DOHH2 (cell line): Measurements from ENCODE around the gene C2orf74.

Experiments used
- EZH2phosphoT487 ChIP-seq: fragments of 200-600 bp; sonication (generic); IDR thresholded peaks from 2 replicates; pipeline ENCODE4 v1.6.1; 2017; ENCODE audit warnings: borderline replicate concordance, mild to moderate bottlenecking, antibody characterized with exemption, low read length, moderate library complexity, mixed read lengths
- TF ChIP-seq, protein P1 (sequence below): fragments of 200-600 bp; sonication (generic); IDR thresholded peaks from one replicate; pipeline ENCODE4 v1.5.1; 2014; ENCODE audit warnings: antibody characterized with exemption, mild to moderate bottlenecking, low read depth, low read length; ENCODE audit not compliant: poor library complexity, severe bottlenecking

GRCh38 chr2:61161888-61162287 lies at the start of gene C2orf74:
- no peak for TF ChIP-seq EZH2phosphoT487
- TF ChIP-seq, protein P1, sequence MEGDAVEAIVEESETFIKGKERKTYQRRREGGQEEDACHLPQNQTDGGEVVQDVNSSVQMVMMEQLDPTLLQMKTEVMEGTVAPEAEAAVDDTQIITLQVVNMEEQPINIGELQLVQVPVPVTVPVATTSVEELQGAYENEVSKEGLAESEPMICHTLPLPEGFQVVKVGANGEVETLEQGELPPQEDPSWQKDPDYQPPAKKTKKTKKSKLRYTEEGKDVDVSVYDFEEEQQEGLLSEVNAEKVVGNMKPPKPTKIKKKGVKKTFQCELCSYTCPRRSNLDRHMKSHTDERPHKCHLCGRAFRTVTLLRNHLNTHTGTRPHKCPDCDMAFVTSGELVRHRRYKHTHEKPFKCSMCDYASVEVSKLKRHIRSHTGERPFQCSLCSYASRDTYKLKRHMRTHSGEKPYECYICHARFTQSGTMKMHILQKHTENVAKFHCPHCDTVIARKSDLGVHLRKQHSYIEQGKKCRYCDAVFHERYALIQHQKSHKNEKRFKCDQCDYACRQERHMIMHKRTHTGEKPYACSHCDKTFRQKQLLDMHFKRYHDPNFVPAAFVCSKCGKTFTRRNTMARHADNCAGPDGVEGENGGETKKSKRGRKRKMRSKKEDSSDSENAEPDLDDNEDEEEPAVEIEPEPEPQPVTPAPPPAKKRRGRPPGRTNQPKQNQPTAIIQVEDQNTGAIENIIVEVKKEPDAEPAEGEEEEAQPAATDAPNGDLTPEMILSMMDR = no peak
